Natural killer cell (primary cell): ENCODE results near the gene C11orf98. TPM values are rescaled to one million over a fixed set of nuclear protein-coding genes. Genes with fewer than 3 reads are reported as not detected.

Experiments
- ATAC-seq, 3 donors: fragments of 150-1000 bp in 2 of 3; fragments of 200-7000 bp in 1 of 3; cut with Tn5 transposase; 1 replicate in 1 of 3; 2 replicates in 2 of 3; pipeline ENCODE4 v1.10.0; 2021; ENCODE audit warnings: mild to moderate bottlenecking in 2 of 3, moderate library complexity in 2 of 3
- DNase-seq, 2 donors: peaks; one replicate each; pipeline versions ENCODE4 v3.0.0 to v3.0.0-alpha.2; 2013 to 2021; ENCODE audit warnings: mixed read lengths in 1 of 2
- H3K27ac ChIP-seq: one replicate; pipeline ENCODE4 v1.5.1; 2013; ENCODE audit warnings: mild to moderate bottlenecking, low read length
- H3K27me3 ChIP-seq: one replicate; pipeline ENCODE4 v1.6.1; 2013; ENCODE audit warnings: low read length; ENCODE audit not compliant: control insufficient read depth, insufficient read depth
- H3K36me3 ChIP-seq: one replicate; pipeline ENCODE4 v1.6.1; 2013; ENCODE audit warnings: low read length; ENCODE audit not compliant: control insufficient read depth, insufficient read depth
- H3K4me1 ChIP-seq: one replicate; pipeline ENCODE4 v1.6.1; 2013; ENCODE audit warnings: low read length; ENCODE audit not compliant: control insufficient read depth, insufficient read depth
- H3K4me3 ChIP-seq: one replicate; pipeline ENCODE4 v1.5.1; 2013; ENCODE audit warnings: low read length
- H3K9me3 ChIP-seq: one replicate; pipeline ENCODE4 v1.6.1; 2013; ENCODE audit warnings: low read length; ENCODE audit not compliant: control insufficient read depth, insufficient read depth
- H3K27ac Mint-ChIP-seq, 2 donors: one replicate each; pipeline ENCODE4 v1.8.0; 2022; ENCODE audit warnings: mild to moderate bottlenecking in 2 of 2, mixed read lengths in 2 of 2, moderate library complexity in 1 of 2
- H3K27me3 Mint-ChIP-seq, 2 donors: one replicate each; pipeline ENCODE4 v1.8.0; 2022; ENCODE audit warnings: low read depth in 2 of 2, mixed read lengths in 2 of 2
- H3K36me3 Mint-ChIP-seq: one replicate; pipeline ENCODE4 v1.8.0; 2022; ENCODE audit warnings: mixed read lengths
- H3K4me1 Mint-ChIP-seq, 2 donors: one replicate each; pipeline ENCODE4 v1.8.0; 2022; ENCODE audit warnings: mixed read lengths in 2 of 2
- H3K4me3 Mint-ChIP-seq: one replicate; pipeline ENCODE4 v1.8.0; 2022; ENCODE audit warnings: mild to moderate bottlenecking, moderate library complexity, mixed read lengths
- H3K9me3 Mint-ChIP-seq, 2 donors: one replicate each; pipeline ENCODE4 v1.8.0; 2022; ENCODE audit warnings: mixed read lengths in 2 of 2
- CTCF ChIP-seq: fragments of 200-600 bp; IDR thresholded peaks from one replicate; pipeline ENCODE4 v1.8.0; 2022; ENCODE audit warnings: antibody characterized with exemption
- WGBS: methylation state at CpG from one replicate; pipeline ENCODE4 v1.1.7; 2013; ENCODE audit warnings: missing lambda C conversion rate; ENCODE audit not compliant: insufficient coverage; 5-methylcytosine and 5-hydroxymethylcytosine counted together
- intact Hi-C: fragments of 100-400 bp; cut with micrococcal nuclease; formaldehyde crosslinking; loops from one replicate; pipeline ENCODE4 v1.14.2; 2022
- total RNA-seq, 4 donors: library from RNA; stranded (reverse); fragments of 120-200 nt in 1 of 4; gene quantifications; one replicate each; pipeline versions ENCODE4 v1.2.3 to v1.2.4, GENCODE V29; 2013 to 2022

The C11orf98 gene
- total RNA-seq, 3 donors from 2014 or later (not counting 1 experiment from before 2014, with no cell fraction given), result 36.5 to 57.9 (median 39.1) TPM

- no peaks in the 10 kb centered on the region for H3K9me3 Mint-ChIP-seq
- H3K4me1 Mint-ChIP-seq, result peaks cover 21 to 39% of the 10 kb centered on the region in 2 donors
Observed at GRCh38 chr11:62712276-62712812, 47.3 kb upstream of the C11orf98 start.

GRCh38 chr11:62710001-62710345, 45.0 kb upstream of the C11orf98 start:
- no peaks in the 10 kb centered on the region for H3K9me3 ChIP-seq
- intact Hi-C loops, result no loop called here
- H3K27ac Mint-ChIP-seq, result peak overlapping the region; percentile 98 to 99
- peak overlapping the region; percentile 72 for H3K4me3 ChIP-seq
- H3K36me3 Mint-ChIP-seq, result no peaks in the 10 kb centered on the region
- ATAC-seq, result no peak
- no peak for TF ChIP-seq CTCF
- peaks cover 50% of the 10 kb centered on the region for H3K4me1 ChIP-seq
- DNase-seq, result no peak
- peaks cover 25% of the 10 kb centered on the region for H3K36me3 ChIP-seq
- H3K4me3 Mint-ChIP-seq, result peak overlapping the region; percentile 97
- H3K27ac ChIP-seq, result peak overlapping the region; percentile 95
- WGBS, result 62% methylated on average over 7 of the region's 7 CpGs
- H3K9me3 Mint-ChIP-seq, result no peaks in the 10 kb centered on the region
- no peaks in the 10 kb centered on the region for H3K27me3 Mint-ChIP-seq
- H3K4me1 Mint-ChIP-seq, result peaks cover 36 to 54% of the 10 kb centered on the region in 2 donors
- no peaks in the 10 kb centered on the region for H3K27me3 ChIP-seq

More at GRCh38 chr11:62712276-62712812, 47.3 kb upstream of the C11orf98 start:
- Histone ChIP-seq H3K36me3 (peaks cover 48% of the 10 kb centered on the region), H3K4me1 (peaks cover 29% of the 10 kb centered on the region), H3K4me3 (no peak overlapping the region), H3K27ac (no peak overlapping the region), H3K27me3 (no peaks in the 10 kb centered on the region), H3K9me3 (no peaks in the 10 kb centered on the region)
- ATAC-seq (no peak), DNase-seq (no peak)
- Mint-ChIP-seq H3K27ac (peak overlapping the region; percentile 66 to 72), H3K27me3 (no peaks in the 10 kb centered on the region), H3K4me3 (peak overlapping the region; percentile 4), H3K36me3 (peaks cover 8% of the 10 kb centered on the region)
- TF ChIP-seq CTCF, result no peak
- intact Hi-C loops, result no loop called here
- 88% methylated on average over 6 of the region's 6 CpGs for WGBS

- no peaks in the 10 kb centered on the region for H3K9me3 ChIP-seq
- peak; percentile 75 to 93 (median 82) for ATAC-seq
- intact Hi-C loops, result loop anchor here (1.0 to 5.0 kb wide), 6 partner anchors 18 to 137 kb away; partner anchors contain the start of genes EEF1G, EML3, HNRNPUL2 and LBHD1
- Mint-ChIP-seq H3K4me3 (peak overlapping the region; percentile 97), H3K27ac (peak overlapping the region; percentile 98 to 99), H3K36me3 (no peaks in the 10 kb centered on the region), H3K9me3 (no peaks in the 10 kb centered on the region), H3K4me1 (peaks cover 36 to 55% of the 10 kb centered on the region in 2 donors), H3K27me3 (no peaks in the 10 kb centered on the region)
- no peaks in the 10 kb centered on the region for H3K27me3 ChIP-seq
- H3K4me1 ChIP-seq, result peaks cover 50% of the 10 kb centered on the region
- peak; percentile 93 to 99 for DNase-seq
- no peak for TF ChIP-seq CTCF
- H3K27ac ChIP-seq, result peak overlapping the region; percentile 95
- H3K36me3 ChIP-seq, result peaks cover 20% of the 10 kb centered on the region
- H3K4me3 ChIP-seq, result peak overlapping the region; percentile 72
- WGBS, result under 1% methylated on average over 47 of the region's 47 CpGs
Observed at GRCh38 chr11:62709247-62710000, 44.4 kb upstream of the C11orf98 start.
